GM12873 (cell line): ENCODE data around the gene GM2A.

Source experiments
- TF ChIP-seq, protein P1 (sequence below): IDR thresholded peaks from 2 replicates; pipeline ENCODE4 v1.5.1; 2012; ENCODE audit warnings: low read depth, mild to moderate bottlenecking, moderate library complexity, low read length, control low read depth; ENCODE audit not compliant: insufficient read depth; ENCODE audit errors: missing control alignments

GM2A gene

DNA sequence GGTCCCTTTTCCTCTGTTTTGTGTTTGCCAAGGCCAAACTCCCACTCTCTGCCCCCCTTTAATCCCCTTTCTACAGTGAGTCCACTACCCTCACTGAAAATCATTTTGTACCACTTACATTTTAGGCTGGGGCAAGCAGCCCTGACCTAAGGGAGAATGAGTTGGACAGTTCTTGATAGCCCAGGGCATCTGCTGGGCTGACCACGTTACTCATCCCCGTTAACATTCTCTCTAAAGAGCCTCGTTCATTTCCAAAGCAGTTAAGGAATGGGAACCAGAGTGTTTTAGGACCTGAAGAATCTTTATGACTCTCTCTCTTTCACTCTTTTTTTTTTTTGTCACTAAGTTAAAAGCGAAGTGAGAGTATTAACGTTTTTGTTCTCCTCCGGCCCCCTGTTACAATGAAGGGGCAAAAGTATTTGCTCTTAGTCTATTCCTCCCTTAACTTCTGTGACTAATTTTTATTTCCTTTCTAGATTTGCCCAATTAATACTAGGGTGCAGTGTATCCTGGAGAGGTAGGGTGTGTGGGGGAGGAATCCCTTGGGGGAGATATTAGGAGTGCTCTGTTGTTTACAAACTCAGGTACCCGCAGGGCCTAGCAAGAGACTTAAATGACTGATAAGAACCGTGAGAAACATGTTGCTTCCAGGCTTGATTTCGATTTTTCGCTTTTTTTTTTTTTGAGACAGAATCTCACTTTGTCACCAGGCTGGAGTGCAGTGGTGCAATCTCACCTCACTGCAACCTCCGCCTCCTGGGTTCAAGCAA is 14.7 kb downstream of the GM2A start:
- TF ChIP-seq, protein P1, sequence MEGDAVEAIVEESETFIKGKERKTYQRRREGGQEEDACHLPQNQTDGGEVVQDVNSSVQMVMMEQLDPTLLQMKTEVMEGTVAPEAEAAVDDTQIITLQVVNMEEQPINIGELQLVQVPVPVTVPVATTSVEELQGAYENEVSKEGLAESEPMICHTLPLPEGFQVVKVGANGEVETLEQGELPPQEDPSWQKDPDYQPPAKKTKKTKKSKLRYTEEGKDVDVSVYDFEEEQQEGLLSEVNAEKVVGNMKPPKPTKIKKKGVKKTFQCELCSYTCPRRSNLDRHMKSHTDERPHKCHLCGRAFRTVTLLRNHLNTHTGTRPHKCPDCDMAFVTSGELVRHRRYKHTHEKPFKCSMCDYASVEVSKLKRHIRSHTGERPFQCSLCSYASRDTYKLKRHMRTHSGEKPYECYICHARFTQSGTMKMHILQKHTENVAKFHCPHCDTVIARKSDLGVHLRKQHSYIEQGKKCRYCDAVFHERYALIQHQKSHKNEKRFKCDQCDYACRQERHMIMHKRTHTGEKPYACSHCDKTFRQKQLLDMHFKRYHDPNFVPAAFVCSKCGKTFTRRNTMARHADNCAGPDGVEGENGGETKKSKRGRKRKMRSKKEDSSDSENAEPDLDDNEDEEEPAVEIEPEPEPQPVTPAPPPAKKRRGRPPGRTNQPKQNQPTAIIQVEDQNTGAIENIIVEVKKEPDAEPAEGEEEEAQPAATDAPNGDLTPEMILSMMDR, result no peak

DNA sequence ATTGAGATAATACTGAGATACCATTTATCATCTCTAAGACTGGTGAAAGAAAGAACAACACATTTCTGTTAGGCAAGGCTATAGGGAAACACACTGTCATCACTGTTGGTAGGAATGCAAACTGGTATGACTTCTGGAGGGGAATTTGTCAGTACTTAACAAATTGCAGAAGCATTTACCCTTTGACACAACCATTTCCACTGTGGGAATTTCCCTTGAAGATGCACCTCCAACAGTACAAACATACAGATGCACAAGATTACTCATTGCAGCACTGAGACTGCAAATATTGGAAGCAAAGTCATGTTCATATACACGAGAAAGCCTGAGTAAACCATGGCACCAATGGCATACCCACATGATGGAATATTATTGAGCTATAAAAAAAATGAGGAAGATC is 17.6 kb downstream of the GM2A start:
- TF ChIP-seq, protein P1, result no peak

DNA sequence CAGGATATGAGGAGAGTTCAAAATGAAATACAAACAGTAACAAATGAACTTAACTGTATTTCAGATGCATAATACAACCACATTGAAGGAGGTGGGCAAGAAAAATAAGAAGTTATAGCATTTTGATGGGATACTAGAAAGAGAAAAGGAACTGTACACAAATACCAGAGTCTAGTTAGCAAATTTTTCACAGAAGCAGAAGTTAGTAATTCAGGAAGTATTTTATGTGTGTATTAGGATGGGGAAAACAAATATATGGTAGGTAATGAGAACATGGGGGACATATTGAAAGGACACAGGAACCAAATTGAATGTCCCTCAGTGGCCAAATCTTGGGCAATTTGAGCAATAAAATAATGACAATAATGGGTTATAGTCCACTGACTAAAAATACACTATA is 18.4 kb downstream of the GM2A start:
- TF ChIP-seq, protein P1, result no peak

DNA sequence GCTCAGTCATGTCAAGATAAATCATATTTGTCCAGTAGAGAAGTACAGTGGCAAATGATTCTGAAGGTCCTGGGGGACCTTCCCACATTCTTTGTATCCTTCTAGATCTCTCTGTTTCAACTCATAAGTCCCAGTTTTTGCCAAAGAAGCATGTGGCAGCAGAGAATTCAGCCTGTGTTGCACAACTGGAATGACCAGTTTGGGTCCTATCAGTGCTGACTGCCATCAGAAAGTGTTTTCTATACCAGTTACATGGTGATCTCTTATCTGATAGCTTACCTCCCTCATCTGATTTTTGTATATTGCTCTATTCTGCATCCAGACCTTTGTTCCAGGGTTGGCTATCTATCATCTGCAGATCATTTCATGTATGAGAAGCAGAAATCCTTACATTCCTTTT is 21.7 kb downstream of the GM2A start:
- TF ChIP-seq, protein P1, result no peak

DNA sequence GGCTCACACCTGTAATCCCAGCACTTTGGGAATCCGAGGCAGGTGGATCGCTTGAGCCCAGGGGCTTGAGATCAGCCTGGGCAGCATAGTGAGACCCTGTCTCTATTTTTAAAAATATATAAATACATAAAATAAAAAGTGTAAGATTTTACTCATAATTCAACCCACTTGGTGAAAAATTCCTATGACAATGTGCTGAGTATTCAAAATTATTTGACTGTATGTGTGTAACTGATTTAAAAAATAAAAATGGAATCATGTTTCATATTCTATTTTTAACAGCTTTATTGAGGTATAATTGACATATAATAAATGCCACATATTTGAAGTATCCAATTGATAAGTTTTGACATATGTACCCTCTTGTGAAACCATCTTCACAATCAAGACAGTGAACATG is 22.8 kb downstream of the GM2A start:
- TF ChIP-seq, protein P1, result no peak

DNA sequence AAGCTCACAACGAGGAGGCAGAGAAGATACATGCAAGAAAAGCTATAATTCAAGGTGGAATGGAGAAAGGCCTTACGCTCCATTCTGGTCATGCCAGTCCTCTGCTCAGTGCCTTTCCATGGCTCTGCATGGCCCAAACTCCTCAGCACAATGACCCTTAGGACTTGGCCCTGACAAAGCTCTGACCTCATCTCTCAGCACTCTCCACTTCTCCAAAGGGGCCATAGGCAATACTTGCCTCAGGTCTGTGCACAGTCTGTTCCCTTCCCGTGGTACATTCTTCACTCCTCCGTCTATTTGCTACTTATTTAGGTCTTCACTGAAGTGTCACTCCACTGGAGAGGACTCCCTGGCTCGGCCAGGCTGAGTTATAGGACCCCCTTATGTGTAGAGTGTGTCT is 25.9 kb downstream of the GM2A start:
- TF ChIP-seq, protein P1, result no peak

DNA sequence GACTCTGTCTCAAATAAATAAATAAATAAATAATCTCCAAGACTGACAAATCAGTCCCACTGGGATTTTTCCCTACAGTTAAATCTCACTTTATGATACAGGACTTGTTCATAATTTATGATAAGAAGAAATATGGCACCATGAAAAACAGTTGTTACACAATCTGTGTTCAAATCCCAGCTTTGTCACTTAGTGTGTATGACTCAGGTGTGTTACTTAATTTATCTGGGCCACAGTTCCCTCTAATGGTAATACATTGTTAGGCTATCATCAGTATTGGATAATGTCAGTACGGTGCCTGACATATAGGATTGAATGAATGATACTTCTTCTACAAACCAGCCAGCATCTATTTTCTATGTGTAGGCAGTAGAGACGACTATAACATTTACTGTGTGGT is 27.5 kb downstream of the GM2A start:
- TF ChIP-seq, protein P1, result no peak
